K562 (cell line): ENCODE measurements around the gene CTIF. TPM values are rescaled to one million over a fixed set of nuclear protein-coding genes. Genes with fewer than 3 reads are reported as not detected.
A peak's percentile ranks its signal among the peaks of the same experiment; 100 is the strongest.

Source experiments
- ATAC-seq: fragments of 200-7000 bp; cut with Tn5 transposase; 3 replicates; pipeline ENCODE4 v1.9.1; 2020; ENCODE audit warnings: moderate library complexity
- BruUV-seq: library from RNA; stranded (reverse); fragments of 400-500 nt; replicated peaks from 2 replicates; lab custom pipeline; 2021; lab: Mats Ljungman, UMichigan
- CTCF ChIA-PET: fragments of 300-600 bp; formaldehyde crosslinking; extraction: SDS; loops from one replicate; lab custom pipeline; 2021; ENCODE audit warnings: low intra/inter-chr PET ratio; lab: Yijun Ruan, JAX
- POLR2A ChIA-PET: fragments of 300-600, 350-650 bp; sonication (Branson Sonifier 250); formaldehyde crosslinking; extraction: SDS; loops from one replicate; lab custom pipeline; 2021; ENCODE audit warnings: antibody characterized with exemption, inconsistent platforms; lab: Yijun Ruan, JAX
- DNase-seq, 4 experiments: peaks; one replicate each; pipeline versions ENCODE4 v3.0.0 to v3.0.0-alpha.2; 2011 to 2018; ENCODE audit warnings: low spot score in 3 of 4, mixed read lengths in 3 of 4; ENCODE audit errors: extremely low read depth in 1 of 4
- FAIRE-seq: peaks from 2 replicates; lab custom pipeline; 2011; peaks lifted over from hg19 to GRCh38; lab: Jason Lieb, UNC
- H2AFZ ChIP-seq: 2 replicates; pipeline ENCODE4 v1.6.0; 2011; ENCODE audit warnings: low read depth, low read length, control low read depth, inconsistent platforms
- H3K27ac ChIP-seq: fragments of 200-600 bp; 3 replicates; pipeline ENCODE4 v1.8.0; 2011; ENCODE audit warnings: low read depth, mild to moderate bottlenecking, control low read depth, inconsistent platforms, low read length, moderate library complexity, mixed read lengths; ENCODE audit errors: extremely low read depth
- H3K27me3 ChIP-seq, 2 experiments: fragments of 300-600 bp in 1 of 2; 2 replicates in 1 of 2; 3 replicates in 1 of 2; pipeline versions ENCODE4 v1.6.0 to v1.8.0; 2011; ENCODE audit warnings: inconsistent platforms in 2 of 2, low read length in 2 of 2, mild to moderate bottlenecking in 1 of 2, mixed read lengths in 1 of 2, moderate library complexity in 1 of 2; ENCODE audit not compliant: control insufficient read depth in 2 of 2, insufficient read depth in 2 of 2
- H3K36me3 ChIP-seq: fragments of 300-600 bp; 3 replicates; pipeline ENCODE4 v1.8.0; 2011; ENCODE audit warnings: mild to moderate bottlenecking, low read length, inconsistent platforms; ENCODE audit not compliant: control insufficient read depth, insufficient read depth
- H3K4me1 ChIP-seq, 2 experiments: fragments of 200-600 bp in 1 of 2; replicated peaks in 1 of 2; 2 replicates in 1 of 2; 3 replicates in 1 of 2; pipeline versions ENCODE4 v1.5.1 to v1.8.0; 2011; ENCODE audit warnings: inconsistent platforms in 2 of 2, low read length in 2 of 2, mild to moderate bottlenecking in 1 of 2, mixed read lengths in 1 of 2, moderate library complexity in 1 of 2; ENCODE audit not compliant: control insufficient read depth in 2 of 2, insufficient read depth in 2 of 2
- H3K4me2 ChIP-seq: 2 replicates; pipeline ENCODE4 v1.6.1; 2011; ENCODE audit warnings: low read length, control low read depth, inconsistent platforms, mixed read lengths; ENCODE audit not compliant: insufficient read depth
- H3K4me3 ChIP-seq: fragments of 200-600 bp; sonication (generic), shearing (Covaris generic); 2 replicates; pipeline ENCODE4 v1.5.1; 2016; ENCODE audit warnings: control low read depth, inconsistent platforms
- H3K79me2 ChIP-seq: fragments of 200-600 bp; 3 replicates; pipeline ENCODE4 v1.8.0; 2011; ENCODE audit warnings: low read length, inconsistent platforms; ENCODE audit not compliant: control insufficient read depth, insufficient read depth
- H3K9ac ChIP-seq, 2 experiments: 2 replicates each; pipeline versions ENCODE4 v1.6.0 to v1.6.1; 2011; ENCODE audit warnings: low read depth in 2 of 2, low read length in 2 of 2, control low read depth in 1 of 2, inconsistent platforms in 1 of 2, mild to moderate bottlenecking in 1 of 2, mixed read lengths in 1 of 2; ENCODE audit not compliant: insufficient read depth in 1 of 2
- H3K9me1 ChIP-seq: one replicate; pipeline ENCODE4 v1.6.0; 2011; ENCODE audit warnings: inconsistent platforms, mild to moderate bottlenecking, low read length, moderate library complexity; ENCODE audit not compliant: control insufficient read depth, insufficient read depth
- H3K9me3 ChIP-seq: replicated peaks from 2 replicates; pipeline ENCODE4 v1.5.1; 2011; ENCODE audit warnings: low read depth, low read length, inconsistent platforms; ENCODE audit not compliant: control insufficient read depth, insufficient read depth
- H4K20me1 ChIP-seq: replicated peaks from 2 replicates; pipeline ENCODE4 v1.6.1; 2011; ENCODE audit warnings: low read length, inconsistent platforms, mixed read lengths; ENCODE audit not compliant: control insufficient read depth, insufficient read depth
- CBFB ChIP-seq: sonication (generic); formaldehyde crosslinking; IDR thresholded peaks from 2 replicates; pipeline ENCODE4 v1.4.0; 2020; ENCODE audit warnings: mild to moderate bottlenecking, missing genetic modification reagents
- DDX20 ChIP-seq: fragments of 450-650 bp; IDR thresholded peaks from 2 replicates; pipeline ENCODE4 v1.6.1; 2016; ENCODE audit warnings: missing genetic modification characterization, low read depth, mild to moderate bottlenecking, missing compliant biosample characterization, moderate library complexity
- HMGN3 ChIP-seq: IDR thresholded peaks from 2 replicates; pipeline ENCODE4 v1.6.1; 2011; ENCODE audit warnings: borderline replicate concordance, low read depth, mild to moderate bottlenecking, mixed read lengths, low read length; ENCODE audit not compliant: insufficient read length; ENCODE audit errors: extremely low read depth
- HOMEZ ChIP-seq: fragments of 250-450 bp; sonication (Bioruptor Pico); IDR thresholded peaks from 2 replicates; pipeline ENCODE4 v1.4.0; 2020; ENCODE audit warnings: mild to moderate bottlenecking, moderate library complexity
- MBD2 ChIP-seq: sonication (generic); IDR thresholded peaks from 2 replicates; pipeline ENCODE4 v1.6.1; 2016; ENCODE audit warnings: low read depth, borderline replicate concordance
- PHB ChIP-seq: fragments of 250-450 bp; sonication (Bioruptor Pico); IDR thresholded peaks from 2 replicates; pipeline ENCODE4 v1.5.0; 2021
- POLR2G ChIP-seq: fragments of 200-400 bp; formaldehyde crosslinking; IDR thresholded peaks from 2 replicates; pipeline ENCODE4 v1.6.1; 2017; ENCODE audit warnings: low read depth, mild to moderate bottlenecking, antibody characterized with exemption, low read length, moderate library complexity
- RAD21 ChIP-seq, 2 experiments: fragments of 250-450 bp in 1 of 2; fragments of 450-650 bp in 1 of 2; sonication (Bioruptor Pico) in 1 of 2; formaldehyde crosslinking in 1 of 2; IDR thresholded peaks in 1 of 2; conservative IDR thresholded peaks in 1 of 2; 2 replicates each; pipeline versions ENCODE4 v1.4.0 to v1.8.0; 2020 to 2022; ENCODE audit warnings: mild to moderate bottlenecking in 2 of 2, moderate library complexity in 1 of 2
- RBM22 ChIP-seq: fragments of 200-400 bp; formaldehyde crosslinking; IDR thresholded peaks from 2 replicates; pipeline ENCODE4 v1.6.1; 2018; ENCODE audit warnings: low read length, low read depth; ENCODE audit not compliant: poor library complexity, severe bottlenecking
- ZKSCAN1 ChIP-seq: fragments of 150-350 bp; IDR thresholded peaks from 2 replicates; pipeline ENCODE4 v1.6.1; 2016; ENCODE audit warnings: low read depth, low read length
- ZNF133 ChIP-seq: fragments of 250-450 bp; sonication (Bioruptor Pico); IDR thresholded peaks from 2 replicates; pipeline ENCODE4 v1.4.0; 2020; ENCODE audit warnings: mild to moderate bottlenecking
- ZNF23 ChIP-seq: fragments of 250-450 bp; sonication (Bioruptor Pico); IDR thresholded peaks from 2 replicates; pipeline ENCODE4 v1.4.0; 2020; ENCODE audit warnings: mild to moderate bottlenecking
- ZNF277 ChIP-seq: fragments of 250-450 bp; sonication (Bioruptor Pico); IDR thresholded peaks from 2 replicates; pipeline ENCODE4 v1.8.0; 2022; ENCODE audit warnings: inconsistent platforms, mild to moderate bottlenecking, moderate library complexity, borderline replicate concordance
- ZNF518B ChIP-seq: fragments of 250-450 bp; sonication (Bioruptor Pico); IDR thresholded peaks from 2 replicates; pipeline ENCODE4 v1.5.0; 2021; ENCODE audit warnings: mild to moderate bottlenecking, moderate library complexity
- WGBS: fragments of 100-300 bp; shearing (Covaris generic); methylation state at CpG from one replicate; pipeline ENCODE4 v1.1.6; 2016; ENCODE audit warnings: low coverage, mixed read lengths; ENCODE audit not compliant: insufficient coverage; ENCODE audit errors: missing lambda C conversion rate; 5-methylcytosine and 5-hydroxymethylcytosine counted together
- in situ Hi-C: fragments of 300-500 bp; cut with MboI; formaldehyde crosslinking; loops from 4 replicates; pipeline ENCODE4 v1.15.0; 2018; ENCODE audit warnings: inconsistent platforms, mixed read lengths
- intact Hi-C: fragments of 100-400 bp; cut with micrococcal nuclease; formaldehyde crosslinking; loops from 2 replicates; pipeline ENCODE4 v1.14.2; 2022
- polyA plus RNA-seq, 8 experiments: library from polyadenylated mRNA; depleted of rRNA in 4 of 8; stranded (reverse) in 5 of 8; unstranded in 3 of 8; fragments of >200 nt; fragmentation: Nextera tagmentation in 2 of 8; fragmentation: Illumina TruSeq in 1 of 8; extraction: Ambion mirVana in 2 of 8; extraction: Trizol in 1 of 8; gene quantifications; 2 replicates each; pipeline versions ENCODE4 v1.2.1 to v1.2.3, GENCODE V29; 2011 to 2014; ENCODE audit warnings: inconsistent platforms in 1 of 8, missing spikeins in 1 of 8
- total RNA-seq, 7 experiments: library from RNA; depleted of rRNA in 6 of 7; stranded (reverse); fragments of >200 nt in 6 of 7; fragmentation: Illumina TruSeq in 2 of 7; extraction: Trizol in 2 of 7; gene quantifications; 2 replicates each; pipeline versions ENCODE4 v1.2.1 to v1.2.3, GENCODE V29; 2011 to 2021; ENCODE audit warnings: low replicate concordance in 1 of 7

CTIF gene
- total and polyA plus RNA-seq, 9 of the 15 experiments (the other 6 are each of a cell fraction or from before 2014, with no cell fraction given) = 0.17 to 11.5 (median 2.2) TPM

GRCh38 chr18:48902023-48902855 lies 363.4 kb downstream of the CTIF start:
- no peak overlapping the region for H3K4me3 ChIP-seq
- H3K79me2 ChIP-seq = no peaks in the 10 kb centered on the region
- peak overlapping the region; percentile 81 for H2AFZ ChIP-seq
- H3K9me1 ChIP-seq = no peaks in the 10 kb centered on the region
- no peaks in the 10 kb centered on the region for H3K9me3 ChIP-seq
- H3K36me3 ChIP-seq = no peaks in the 10 kb centered on the region
- FAIRE-seq = no peak
- in situ Hi-C loops (no loop called here), intact Hi-C loops (no loop called here)
- no peak overlapping the region; the same call in 1 of the 2 replicates for H3K4me2 ChIP-seq
- BruUV-seq = no TSS peak
- peak; percentile 86 for ATAC-seq
- ChIA-PET CTCF (no interaction called here), POLR2A (no interaction called here)
- peak; percentile 67 to 78 (median 70) for DNase-seq
- H3K27me3 ChIP-seq = no peaks in the 10 kb centered on the region
- H4K20me1 ChIP-seq = no peaks in the 10 kb centered on the region
- peak overlapping the region; percentile 39 to 78; a peak in 3 of 4 replicates for H3K9ac ChIP-seq
- peak overlapping the region; percentile 41; the same call in 2 of the 3 replicates for H3K27ac ChIP-seq
- 38% methylated on average over 16 of the region's 27 CpGs for WGBS
- peaks cover 15 to 16% of the 10 kb centered on the region in 2 experiments for H3K4me1 ChIP-seq
- TF ChIP-seq HOMEZ (CRISPR knock-in tag) = no peak
- no peak for TF ChIP-seq PHB (CRISPR knock-in tag)
- no peak for TF ChIP-seq MBD2
- no peak for TF ChIP-seq RBM22
- 0 out of 4 replicates have a peak, but pooled peaks of 1 of the 2 experiments have one; percentile 11 for TF ChIP-seq RAD21 (CRISPR knock-in tag; conservative IDR thresholded peaks at IDR 0.05 in 1 of 2, IDR thresholded peaks at IDR 0.05 in 1 of 2)
- no peak for TF ChIP-seq ZNF277 (CRISPR knock-in tag)
- TF ChIP-seq ZKSCAN1 = no peak
- no peak for TF ChIP-seq ZNF133
- no peak for TF ChIP-seq DDX20 (tag)
- TF ChIP-seq ZNF23 = no peak
- TF ChIP-seq POLR2G = 0 out of 2 replicates have a peak, but pooled peaks have one; percentile 45
- peak; percentile 64 for TF ChIP-seq HMGN3
- no peak for TF ChIP-seq ZNF518B (CRISPR knock-in tag)
- TF ChIP-seq CBFB (CRISPR knock-in tag) = no peak
